NCI-H226 (cell line): ENCODE results near the gene STAP2.
A peak's percentile ranks its signal among the peaks of the same experiment; 100 is the strongest.

Experiments used
- DNase-seq: peaks from one replicate; pipeline ENCODE4 v3.0.0-alpha.2; 2015

STAP2 gene, protein sequence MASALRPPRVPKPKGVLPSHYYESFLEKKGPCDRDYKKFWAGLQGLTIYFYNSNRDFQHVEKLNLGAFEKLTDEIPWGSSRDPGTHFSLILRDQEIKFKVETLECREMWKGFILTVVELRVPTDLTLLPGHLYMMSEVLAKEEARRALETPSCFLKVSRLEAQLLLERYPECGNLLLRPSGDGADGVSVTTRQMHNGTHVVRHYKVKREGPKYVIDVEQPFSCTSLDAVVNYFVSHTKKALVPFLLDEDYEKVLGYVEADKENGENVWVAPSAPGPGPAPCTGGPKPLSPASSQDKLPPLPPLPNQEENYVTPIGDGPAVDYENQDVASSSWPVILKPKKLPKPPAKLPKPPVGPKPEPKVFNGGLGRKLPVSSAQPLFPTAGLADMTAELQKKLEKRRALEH

DNA sequence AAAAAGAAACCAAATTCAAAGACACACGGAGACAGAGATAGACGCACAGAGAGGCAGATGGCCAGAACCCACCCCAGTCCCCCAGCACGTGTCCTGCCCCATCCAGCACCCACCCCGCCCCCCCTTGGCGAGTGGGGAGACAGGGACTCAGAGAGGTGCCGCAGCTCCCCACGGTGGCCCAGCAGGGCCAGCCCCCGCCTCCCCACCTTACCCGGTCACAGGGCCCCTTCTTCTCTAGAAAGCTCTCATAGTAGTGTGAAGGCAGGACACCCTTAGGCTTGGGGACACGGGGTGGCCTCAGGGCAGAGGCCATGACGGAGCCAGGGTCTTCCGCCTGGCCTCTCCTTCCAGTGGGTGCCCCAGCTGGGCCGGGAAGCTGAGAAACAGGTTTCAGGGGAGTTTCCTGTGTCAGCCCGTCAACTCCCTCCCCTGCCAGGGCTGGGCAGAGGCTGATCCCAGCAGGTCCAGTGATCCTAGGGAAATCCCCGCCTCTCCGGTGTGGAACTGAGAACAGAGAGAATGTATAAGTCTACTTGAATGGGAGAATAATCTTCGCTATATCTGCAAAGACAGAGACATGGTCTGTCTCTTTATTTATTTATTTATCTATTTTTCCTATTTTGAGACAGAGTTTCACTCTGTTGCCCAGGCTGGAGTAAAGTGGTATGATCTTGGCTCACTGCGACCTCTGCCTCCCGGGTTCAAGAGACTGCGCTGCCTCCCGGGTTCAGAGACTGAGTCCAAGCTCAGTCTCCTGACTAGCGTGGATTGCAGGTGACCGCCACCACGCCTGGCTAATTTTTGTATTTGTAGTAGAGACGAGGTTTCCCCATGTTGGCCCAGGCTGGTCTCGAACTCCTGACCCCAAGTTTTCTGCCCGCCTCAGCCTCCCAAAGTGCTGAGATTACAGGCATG, at the start of gene STAP2:
Gene STAP2 (minus strand): TSS at position 387 of the 915 bp plus-strand sequence. CDS start 74 bp downstream, at position 313.
- DNase-seq: peak; percentile 52

DNA sequence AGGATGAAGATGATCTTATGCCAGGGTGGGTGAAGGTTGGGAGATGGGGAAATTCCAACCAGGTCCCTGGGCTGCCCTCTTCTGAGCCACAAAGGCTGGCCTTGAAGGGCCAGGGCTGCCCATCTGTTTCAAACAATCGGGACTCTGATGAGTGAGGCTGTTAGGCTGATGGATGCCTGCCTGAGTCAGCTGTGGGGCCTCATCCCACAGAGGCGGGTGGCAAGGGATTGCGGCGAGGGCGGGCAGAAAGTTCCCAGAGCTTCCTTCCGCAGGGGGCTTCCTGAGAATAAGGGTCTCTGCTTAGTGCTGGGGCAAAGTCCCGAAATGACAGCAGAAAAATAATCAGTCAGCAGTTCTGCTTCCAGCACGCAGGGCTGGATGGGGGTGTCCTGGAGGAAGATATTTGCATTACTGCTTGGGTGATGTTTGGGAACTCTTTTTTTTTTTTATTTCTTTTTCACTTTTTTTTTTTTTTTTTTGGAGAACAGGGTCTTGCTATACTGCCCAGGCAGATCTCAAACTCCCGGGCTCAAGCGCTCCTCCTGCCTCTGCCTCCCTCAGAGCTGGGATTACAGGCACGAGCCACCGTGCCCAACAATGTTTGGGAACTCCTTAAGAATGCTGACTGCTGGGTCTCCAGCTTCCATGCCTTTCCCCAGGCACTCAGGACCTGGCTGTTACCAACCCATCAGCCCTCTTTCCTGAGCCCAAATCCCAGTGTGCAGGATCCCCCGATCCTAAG, 47.6 kb upstream of the STAP2 start:
- DNase-seq: no peak

DNA sequence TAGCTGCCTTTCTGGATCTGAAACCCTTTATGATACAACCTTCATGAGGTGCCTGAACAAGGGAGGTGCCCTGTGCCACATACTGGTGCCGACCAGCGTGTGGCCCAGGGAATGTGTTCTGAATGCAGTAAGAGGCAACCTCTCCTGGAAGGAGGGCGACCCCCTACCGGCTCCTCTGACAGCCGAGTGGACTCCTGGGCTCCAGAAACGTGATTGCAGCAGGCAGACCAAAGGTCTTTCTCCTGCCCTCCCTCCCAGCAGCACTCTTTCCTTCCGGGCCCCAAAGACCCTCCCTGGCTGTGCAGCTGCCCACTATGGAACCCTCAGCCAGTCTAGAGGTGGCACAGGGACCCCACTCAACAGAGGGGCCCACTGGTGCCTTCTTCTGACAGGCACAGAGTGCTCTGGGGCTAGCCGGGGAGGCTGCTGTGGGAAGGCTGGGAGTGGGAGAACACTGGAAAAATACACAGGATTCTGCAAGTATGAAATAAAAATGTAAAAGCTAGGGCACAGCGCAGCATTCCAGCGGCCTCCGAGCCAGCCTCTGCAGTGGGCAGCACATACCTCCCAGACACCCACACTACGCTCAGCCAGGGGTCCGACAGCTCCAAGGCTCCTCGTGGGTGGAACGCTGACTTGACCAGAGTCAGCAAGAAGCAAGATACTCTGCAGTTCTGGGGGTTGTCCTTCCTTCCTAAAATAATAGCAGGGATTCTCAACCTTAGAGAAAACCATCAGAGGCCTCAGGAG, 46.8 kb upstream of the STAP2 start:
- DNase-seq: no peak

DNA sequence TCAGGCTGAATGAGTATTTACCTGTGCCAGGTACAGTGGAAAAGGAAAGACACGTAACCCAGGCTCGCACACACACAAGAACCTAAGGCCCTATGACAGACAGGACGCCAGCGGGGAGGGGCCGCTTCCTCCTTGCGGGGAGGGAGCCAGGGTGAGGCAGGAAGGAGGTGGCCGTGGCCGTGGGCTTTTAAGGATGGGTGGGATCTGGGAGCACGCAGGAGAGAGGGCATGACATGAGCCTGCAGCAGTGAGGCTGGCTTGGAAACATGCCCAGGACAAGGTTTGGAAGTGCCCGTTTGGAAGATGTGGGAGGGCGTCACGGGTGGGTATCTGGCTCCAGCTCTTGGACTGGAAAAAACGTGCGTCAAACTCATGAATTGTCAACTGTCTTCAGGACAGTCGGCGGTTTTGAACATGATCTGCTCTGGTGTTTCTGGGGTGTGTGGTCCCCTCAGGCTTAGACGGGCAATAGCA, 41.7 kb upstream of the STAP2 start:
- no peak for DNase-seq

DNA sequence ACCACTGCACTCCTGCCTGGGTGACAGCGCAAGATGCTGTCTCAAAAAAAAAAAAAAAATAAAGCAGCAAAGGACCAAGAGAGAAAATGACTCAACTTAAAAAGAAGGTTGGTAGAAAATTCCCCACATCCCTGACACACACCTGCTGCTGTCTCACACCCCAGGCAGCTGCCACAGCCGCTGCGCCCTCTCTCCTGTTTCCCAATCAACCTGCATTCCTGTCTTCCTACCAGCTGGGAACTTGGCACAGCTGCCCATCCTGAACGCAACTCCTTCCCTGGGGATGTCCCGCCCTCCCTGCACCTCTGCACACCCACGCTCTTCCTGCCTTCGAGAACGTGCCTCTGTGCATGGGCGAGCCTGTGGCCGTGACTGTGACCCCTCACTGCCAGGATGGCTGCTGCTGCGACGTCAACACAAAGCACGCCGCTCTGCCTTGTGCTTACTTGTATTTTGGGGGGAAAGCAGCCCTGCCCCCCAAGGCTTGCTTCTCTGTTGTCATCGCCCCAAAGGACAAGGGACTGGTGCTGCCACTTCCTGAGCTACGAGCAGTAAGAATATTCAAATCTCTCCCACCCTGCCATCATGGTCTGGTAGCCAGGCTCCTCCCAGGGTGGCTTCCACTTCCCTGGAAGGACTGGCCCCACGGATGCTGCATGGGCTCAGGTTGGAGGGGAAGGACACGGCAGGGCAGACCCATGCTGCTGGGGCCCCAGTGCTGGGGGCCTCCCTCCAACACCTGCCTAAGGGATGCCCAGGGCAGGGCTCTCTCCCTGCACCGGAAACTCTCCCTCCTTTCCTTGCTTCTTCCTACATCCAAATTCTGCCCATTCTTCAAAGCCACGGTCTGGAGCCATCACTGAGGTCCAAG, 41.0 kb upstream of the STAP2 start:
- DNase-seq: peak; percentile 96

DNA sequence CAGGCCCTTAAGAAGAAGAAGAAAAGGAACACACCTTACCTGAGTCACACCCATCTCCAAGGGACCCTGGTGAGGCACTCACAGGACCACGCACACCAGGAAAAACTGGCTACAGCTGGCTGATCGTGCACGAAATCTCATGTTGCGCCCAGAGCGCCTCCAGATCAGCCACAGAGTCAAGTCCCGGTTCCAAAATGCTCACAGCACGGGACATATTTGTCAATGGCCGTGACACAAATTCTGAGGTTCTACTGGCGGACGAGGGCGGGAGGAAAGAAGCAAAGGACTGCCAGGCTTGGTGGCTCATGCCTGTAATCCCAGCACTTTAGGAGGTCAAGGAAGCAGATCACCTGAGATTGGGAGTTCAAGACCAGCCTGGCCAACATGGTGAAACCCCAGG, 40.3 kb upstream of the STAP2 start:
- no peak for DNase-seq

DNA sequence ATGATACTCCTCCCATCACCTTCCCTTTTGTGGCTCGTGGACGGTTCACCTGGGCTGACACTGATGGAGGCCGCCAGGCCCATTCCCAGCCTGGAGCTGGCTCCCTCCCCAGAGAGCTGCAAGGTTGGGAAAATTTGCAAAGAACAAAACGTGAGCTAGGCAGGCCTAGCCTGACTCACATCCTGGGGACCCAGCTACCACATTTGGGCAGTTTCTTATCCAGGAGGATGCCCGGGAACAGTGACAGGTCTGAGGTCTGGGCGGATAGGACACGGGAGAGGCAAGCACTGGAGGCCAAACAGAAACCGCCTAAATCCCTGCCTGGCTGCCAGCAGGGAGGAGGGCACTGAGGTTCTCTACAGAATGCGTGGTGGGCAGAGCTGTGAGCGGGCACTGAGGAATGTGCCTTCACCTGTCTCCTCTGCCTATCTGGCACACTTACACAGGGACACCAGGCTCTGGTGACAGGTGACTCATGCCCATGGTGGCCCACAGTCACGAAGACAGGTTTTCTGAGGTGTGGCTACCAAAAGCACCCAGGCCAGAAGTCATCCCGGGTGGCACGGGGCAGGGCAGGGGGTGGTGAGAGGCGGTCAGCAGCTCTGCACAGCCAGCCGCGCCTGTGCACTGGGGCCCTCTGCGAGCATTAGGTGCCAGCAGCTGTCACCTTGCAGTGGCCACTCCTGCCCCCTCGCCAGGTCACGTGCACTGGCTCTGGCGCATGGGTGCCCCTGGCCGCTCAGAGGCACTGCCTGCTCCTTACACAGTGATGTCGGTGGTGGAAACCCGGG, 38.6 kb upstream of the STAP2 start:
- no peak for DNase-seq

DNA sequence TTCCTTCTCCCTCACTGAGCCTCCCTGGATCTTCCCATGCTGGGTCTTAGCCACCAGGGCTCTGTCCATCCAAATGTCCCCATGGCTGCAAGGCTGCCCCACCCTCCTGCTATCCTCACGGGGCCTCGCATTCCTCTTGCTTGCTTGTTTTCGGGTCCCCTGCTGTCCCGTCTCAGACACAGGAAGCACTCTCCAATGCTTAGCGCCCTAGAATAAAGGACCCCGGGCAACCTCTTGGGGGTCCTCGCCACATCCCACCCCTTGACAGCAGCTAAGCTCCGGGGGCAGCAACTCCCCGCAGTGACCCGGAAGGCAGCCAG, 38.0 kb upstream of the STAP2 start:
- no peak for DNase-seq

DNA sequence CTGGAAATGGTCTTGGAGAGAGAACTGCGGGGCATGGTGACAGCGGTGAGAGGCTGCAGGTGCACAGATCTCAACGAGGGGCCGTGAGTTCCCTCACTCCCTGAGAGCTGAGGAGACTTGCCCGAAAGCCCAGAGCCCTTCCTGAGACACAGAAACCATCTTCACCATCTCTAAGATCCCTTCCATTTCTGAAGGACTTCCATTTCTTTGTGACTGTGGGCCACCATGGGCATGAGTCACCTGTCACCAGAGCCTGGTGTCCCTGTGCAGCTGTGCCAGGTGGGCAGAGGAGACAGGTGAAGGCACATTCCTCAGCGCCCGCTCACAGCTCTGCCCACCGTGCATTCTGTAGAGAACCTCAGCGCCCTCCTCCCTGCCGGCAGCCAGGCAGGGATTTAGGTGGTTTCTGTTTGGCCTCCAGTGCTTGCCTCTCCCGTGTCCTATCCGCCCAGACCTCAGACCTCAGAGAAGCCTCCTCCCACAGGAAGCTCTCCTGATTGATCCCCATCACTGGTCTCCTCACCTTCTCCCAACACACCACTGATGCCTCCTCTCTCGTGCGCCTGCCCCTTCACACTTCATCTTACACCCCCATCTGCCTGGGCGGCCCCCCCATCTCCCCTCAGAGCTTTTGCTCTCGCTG, 37.5 kb upstream of the STAP2 start:
- no peak for DNase-seq

DNA sequence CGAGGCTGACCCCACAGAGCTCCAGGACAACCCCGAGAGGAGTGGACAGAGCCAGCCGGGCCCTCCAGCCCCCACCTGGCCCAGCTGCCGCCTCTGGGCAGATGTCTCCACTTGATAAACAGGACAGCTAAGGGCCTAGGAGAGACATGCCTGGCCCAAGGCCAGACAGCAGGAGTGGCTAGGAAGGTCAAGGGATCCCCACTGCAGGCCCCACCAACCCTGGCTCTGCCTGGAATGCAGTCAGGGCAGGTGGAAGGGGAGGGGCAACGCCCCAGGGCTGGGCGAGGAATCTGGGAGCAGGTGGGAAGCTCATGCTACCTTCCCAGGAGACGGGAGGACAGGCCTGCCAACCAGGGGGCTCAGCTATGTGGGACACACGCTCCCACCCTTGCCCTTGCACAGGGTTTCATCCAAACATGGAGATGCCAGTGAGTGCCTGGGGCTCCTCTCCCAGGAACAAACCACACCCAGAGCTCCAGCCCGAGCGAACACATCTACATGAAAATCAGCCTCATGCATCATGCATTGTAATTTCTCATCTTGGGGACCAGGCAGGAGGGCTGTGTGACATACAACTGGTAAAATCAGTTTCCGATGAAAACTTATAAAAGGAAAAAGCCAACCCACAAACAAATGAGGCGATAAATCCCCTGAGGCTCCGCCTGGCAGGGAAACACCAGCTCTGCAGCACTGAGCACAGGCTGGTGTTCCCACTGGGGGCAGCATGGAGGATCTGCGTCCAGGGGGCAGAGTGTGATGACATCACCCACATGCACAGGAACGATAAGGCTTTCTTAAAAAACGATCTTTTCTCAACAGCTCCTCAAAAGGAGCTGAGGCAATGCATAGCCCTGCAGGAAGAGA, 36.8 kb upstream of the STAP2 start:
- peak; percentile 85 for DNase-seq

DNA sequence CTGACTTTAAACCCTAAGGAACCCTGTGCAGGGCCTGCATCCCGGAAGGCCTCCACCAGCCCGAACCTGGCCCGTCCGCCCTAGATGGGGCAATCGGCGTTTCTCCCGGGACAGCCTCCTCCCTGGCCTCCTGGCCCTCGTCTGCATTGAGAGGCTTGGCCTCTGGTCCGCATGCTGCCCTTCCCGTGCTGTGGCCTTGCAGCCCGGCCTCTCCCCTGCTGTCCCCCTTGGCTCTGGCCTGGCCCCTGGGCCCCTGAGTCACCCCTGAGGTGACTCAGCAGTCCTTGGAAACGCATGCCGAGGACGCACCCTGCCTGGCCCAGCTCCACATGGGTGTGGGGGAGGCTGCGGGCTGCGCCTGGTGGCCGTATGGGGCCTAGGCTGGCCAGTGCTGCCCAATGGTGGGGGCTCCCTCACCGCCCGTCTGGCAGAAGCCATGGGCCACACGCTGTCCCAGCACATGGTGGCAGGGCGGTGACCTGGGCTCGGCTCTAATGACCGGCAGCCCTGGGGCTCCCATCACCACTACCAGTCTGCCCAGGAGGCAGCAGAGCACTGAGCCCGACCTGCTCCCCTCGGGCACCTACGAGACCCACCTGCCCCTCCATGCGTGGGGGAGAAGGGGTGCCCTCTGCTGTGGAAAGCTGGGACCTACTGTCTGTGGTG, 36.0 kb upstream of the STAP2 start:
- DNase-seq: peak; percentile 76

DNA sequence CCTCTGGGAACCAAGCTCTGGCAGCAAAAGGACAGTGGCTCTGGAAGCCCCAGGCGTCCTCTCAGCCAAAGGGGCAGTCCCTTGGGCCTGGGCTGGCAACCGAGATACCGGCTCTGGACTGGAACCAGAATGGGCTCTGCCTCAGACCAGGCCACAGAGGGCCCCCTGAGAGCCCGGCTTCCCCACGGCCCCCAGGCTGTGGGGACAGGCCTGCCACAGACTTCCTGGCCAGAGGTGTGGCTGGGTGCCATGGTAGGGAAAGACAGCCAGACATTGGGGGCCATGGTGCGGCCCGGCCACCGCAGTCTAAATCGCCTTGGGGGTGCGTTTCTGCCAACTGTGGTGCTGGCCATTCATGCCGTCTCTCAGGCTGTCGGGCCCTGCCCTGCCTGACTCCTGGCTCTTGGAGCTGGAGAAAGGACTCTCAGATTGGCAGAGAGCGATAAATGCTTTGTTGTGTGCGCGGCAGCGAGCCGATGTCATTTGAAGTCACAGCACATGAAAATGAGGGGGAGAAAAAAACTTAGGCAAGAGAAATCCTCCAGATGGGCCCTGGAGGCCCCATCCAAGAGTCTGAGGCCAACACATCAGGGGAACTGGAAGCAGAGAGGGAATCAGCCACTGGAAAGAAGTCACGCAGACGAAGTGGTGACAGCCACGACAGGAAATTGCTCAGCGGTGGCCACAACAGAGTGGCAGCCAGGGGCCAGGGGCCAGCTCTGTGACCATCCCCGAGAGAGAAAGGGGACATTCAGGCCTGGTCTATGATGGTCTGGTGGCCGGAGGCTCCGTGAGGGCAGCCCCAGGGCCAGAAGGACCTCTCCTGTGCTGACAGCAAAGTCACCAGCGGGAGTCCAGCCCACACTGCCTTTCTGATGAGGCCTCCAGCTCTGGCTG, 35.2 kb upstream of the STAP2 start:
- no peak for DNase-seq

DNA sequence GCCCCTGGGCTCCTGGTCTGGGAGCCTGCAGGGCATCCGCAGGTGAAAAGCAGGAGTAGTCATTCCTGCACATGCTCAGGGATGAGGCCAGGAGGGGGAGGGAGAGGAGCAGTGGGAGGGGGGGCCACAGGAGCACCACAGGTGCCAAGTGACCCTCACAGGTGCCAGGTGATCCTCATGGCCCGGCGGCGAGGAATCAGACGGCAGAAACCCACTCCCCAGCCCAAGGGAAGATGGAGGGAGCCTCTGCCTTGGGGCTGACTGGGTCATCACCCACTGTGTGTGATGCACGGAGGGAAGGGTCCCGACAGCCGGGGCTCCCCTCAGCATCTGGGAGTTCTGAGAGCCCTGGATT, 34.4 kb upstream of the STAP2 start:
- DNase-seq: no peak

DNA sequence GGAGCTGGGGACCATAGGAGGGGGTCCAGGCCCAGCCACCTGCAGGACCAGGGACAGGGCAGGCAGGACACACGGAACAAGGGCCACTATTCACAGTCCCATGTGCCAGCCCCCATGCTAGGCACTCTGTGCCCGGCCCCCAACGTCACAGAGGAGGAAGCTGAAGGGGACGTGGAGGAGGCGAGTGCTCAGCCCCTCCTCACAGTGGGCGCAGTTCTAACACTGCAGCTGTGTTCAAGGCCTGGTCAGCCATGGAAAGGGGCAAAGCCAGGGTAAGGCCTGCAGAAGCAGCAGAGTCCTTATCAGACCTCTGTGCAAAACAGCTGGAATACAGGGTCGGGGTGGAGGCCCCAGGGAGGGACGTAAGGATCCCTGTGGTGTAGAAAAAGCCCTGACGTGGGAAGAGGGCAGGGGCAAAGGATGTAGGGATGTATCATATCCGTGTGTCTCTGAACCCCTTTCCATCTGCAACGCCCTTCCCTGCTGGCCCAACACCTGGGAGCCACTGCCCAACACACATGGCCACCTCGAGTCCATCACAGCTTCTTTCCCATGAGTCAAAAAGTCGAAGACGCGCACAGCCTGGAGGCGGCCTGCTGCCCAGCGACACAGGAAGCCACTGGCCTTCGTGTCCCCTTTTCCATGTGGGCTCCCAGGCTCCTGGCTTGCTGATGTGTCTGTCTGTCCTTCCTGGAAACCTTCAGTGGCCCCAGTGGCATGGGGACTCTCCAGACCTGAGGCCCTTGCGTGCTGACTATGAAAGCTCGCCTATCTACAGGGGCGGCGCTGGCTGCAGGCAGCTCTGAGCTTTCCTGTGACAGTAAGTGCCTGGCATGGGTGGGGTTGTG, 33.8 kb upstream of the STAP2 start:
- DNase-seq: no peak

DNA sequence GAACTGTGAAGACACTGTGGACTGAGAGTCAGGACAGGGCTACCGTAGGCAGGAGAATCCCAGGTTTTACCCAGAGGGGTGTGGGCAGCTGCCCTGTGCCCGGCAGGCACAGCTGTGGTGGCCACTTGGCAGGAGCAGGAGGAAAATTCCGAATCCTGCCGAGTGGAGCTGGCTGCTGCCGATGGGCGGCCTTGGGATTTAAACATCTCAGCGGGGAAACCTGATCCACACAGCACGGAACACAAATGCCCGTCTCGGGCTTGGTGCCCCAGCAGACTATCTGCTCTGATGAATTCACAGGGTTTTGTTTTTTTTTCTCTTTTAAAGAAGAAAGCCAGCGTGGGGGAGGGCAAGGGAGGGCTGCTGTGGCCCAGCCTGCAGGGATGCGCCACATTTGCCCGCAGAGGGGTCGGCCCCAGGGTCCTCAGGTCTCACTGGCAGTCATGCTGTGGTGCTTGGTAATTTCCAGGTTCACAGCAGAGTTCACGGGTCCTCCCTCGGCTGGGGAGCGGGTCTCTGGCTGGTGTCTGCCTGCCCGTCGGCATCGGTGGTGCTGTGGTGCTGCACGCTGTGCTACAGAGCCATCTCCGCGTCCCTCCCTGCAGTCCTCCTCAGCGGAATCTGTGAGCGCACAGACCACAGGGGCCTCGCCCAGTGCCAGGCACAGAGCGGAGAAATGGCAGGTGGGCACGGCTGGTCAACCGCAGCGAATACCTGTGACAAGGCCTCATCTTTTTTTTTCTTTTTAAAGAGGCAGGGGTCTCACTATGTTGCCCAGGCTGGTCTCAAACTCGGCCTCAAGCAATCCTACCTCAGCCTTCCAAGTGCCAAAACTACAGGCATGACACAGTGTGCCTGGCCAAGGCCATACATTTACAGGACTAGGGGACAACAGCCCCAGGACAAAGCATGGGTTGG, 32.9 kb upstream of the STAP2 start:
- DNase-seq: no peak
